Measurements from ENCODE around the gene NOL8.

Gene NOL8

DNA sequence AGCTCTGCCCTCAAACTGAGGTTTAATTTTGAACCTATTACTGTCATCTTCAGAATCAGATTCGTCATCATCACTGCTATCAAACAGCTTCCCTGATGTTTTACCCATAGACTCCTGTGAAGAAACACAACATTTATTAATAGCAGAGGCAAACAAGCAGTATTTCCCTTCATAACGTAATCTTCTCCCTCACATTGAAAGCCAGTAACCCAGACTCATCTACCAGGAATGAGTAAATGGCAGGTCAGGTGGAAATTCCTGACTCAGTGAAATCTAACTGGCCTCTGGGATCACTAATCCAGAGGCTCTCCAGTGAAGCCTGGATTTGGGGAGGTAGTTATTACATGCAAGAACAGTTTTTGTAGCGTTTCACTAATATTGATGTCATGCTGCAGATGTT, 14.6 kb downstream of the NOL8 start:
- no peak for DNase-seq

DNA sequence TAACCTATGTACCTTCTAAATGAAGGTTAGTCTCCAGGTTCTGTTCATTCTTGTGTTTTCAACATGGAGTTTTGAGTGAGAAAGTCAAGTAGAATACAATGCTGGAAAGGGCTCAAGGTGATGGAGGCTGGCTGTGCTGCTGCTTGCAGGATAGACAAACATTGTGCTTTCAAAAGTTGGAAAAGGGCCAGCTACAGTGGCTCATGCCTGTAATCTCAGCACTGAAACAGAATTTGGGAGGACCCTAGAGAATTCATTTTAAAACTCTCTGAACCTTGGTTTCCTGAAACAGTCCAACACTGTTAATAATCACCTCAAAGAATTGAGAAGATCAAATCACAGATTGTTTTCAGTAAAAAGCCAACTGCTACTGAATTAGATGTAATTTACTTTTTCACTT, 16.3 kb downstream of the NOL8 start:
- DNase-seq, result no peak

GRCh38 chr9:92300936-92301335, 24.2 kb downstream of the NOL8 start:
- DNase-seq, result no peak

GRCh38 chr9:92299116-92299515, 26.0 kb downstream of the NOL8 start:
- DNase-seq, result no peak

- DNase-seq, result no peak
Observed at GRCh38 chr9:92298036-92298435, 27.1 kb downstream of the NOL8 start.

- DNase-seq, result no peak
Observed at GRCh38 chr9:92297611-92298010, 27.5 kb downstream of the NOL8 start.

DNA sequence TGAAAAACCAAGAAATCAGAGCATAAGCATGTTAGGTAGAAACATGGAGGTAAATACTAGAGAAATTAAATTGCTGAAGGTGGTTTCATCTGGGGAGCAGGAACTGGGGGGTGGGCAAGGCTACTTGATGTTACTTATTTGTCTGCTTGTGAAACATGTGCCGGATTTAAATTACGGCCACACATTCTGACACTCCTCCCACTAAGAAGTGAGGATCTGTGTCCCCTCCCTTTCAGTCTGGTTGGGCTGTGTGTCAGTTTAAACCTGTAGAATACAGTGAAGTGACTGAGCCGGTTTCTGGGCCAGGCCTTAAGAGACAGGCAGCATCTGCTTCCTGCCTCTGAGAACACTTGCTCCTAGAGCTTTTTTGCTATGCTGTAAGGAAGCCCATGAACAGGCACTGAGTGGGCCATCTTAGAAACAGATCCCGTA, 29.3 kb downstream of the NOL8 start:
- no peak for DNase-seq

GRCh38 chr9:92295240-92295790, 29.8 kb downstream of the NOL8 start:
- no peak for DNase-seq

GRCh38 chr9:92294297-92294676, 30.9 kb downstream of the NOL8 start:
- peak; percentile 1 for DNase-seq

- peak; percentile 94 for DNase-seq
Observed at GRCh38 chr9:92293452-92294296, 31.5 kb downstream of the NOL8 start, which contains the start of gene IARS1. Gene IARS1, minus strand, starts transcription at chr9:92293697. Its CDS starts 4,278 bp downstream, at chr9:92289419.

DNA sequence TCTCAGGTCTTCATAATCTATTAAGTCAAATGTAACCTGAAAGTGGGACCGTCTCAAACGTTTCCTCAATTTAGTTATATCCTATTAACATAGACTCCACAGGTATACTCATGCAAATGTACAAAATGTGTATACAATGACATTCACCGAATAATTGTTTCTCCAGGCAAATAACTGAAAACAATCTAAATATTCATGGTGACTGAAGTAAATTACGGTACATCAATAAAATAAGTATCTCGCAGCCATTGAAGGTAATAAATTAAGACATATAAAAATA, 32.1 kb downstream of the NOL8 start:
- no peak for DNase-seq

DNA sequence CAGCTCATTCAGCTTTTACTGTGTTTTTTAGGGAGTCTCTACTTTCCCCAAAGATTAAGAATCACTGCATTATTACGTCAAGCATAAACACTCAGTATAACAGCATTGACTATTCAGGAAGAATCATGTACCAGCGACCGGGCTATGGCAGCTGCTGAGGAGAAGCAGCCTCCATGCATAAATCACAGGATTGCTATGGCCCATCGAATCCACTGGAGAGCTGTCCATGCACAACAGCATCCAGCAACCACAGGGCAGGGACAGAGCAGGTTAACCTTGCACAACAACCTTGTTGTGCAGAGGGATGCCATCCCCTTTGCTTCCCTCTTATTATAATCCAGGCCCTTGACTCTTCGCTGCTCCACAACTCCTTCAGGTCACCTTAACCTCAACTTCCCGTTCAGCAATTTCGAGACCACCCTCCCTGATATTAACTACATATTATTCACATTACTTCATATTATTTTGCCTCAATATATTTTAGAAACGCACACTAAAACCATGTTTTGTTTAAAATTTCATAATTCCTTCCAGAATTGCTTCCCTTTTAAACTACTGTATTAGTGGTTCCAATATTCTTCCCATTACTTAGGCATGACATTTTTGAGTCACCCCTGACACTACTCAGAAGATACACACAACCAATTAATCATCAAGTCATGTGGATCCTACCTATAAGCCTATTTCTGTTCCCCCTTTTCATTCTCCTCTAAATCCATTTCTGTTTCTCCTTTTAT, 32.6 kb downstream of the NOL8 start:
- no peak for DNase-seq

GRCh38 chr9:92291577-92291976, 33.6 kb downstream of the NOL8 start:
- no peak for DNase-seq

GRCh38 chr9:92290785-92291429, 34.2 kb downstream of the NOL8 start:
- no peak for DNase-seq

GRCh38 chr9:92289708-92290390, 35.3 kb downstream of the NOL8 start:
- no peak for DNase-seq

DNA sequence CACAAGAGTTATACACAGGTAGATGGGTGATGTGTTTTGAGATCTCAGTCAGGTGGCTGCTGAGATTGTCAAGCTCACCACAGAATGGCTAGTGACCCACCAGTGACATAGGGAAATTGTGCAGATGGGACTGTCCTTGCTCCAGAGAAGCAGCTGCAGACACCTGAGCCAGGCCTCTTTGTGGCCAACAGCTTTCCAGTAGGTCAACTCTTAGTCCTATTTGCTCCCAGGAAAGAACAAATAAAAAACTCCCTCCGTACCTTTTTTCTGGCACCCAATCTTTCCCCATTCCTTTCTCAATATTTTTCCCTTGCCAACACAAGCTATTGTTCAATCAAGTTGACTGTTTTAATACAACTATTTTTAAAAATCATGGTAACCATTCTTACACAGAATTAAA, 45.8 kb downstream of the NOL8 start:
- DNase-seq, result no peak

DNA sequence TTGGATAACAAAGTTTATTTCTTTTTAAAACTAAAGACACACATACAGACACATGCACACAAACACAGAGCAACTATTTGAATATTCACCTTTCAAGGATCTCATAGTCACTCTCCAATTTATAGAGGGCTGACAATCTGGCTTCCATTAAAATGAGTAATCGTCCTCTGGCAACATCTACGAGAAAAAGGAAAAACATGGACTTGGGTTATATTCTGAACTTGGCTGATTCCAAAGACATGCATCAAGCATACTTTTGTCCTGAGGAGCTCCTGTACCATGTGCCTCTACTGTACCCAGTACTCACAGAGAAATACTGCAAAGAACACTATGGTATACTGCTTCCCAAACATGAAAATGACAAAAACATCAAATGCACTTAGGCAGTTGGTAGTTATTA, 47.0 kb downstream of the NOL8 start:
- no peak for DNase-seq

DNA sequence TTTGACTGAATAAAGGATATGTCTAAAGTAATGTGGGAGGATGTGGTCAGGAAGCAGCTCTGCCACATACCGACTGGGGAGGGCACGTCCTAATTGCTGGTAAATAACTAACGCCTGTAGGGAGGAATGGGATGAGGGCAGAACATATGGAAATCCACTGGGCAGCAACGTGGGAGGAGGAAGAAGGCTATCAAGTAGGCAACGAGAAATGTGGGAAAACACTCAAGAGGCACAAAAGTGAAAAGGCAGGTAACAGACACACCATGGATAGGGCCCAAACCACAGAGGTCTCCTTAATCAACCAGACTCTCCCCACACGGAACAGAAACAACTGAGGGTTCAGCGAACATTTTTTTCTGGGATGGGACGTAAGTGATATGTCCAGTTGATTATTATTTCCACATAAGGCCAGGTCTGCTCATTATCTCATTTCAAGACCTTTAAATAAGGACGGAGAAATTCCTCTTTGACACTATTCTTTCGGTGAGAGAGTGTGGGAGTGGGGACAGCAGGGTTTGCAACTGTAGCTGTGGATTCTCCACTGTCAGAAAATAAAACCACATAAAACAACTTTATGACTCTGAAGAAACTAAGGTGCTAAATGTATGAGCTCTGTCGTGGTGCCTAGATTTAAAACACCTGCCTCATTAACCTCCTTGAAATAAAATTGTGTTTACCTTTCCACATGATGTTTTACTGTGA, 48.7 kb downstream of the NOL8 start:
- DNase-seq, result no peak

GRCh38 chr9:92275541-92275940, 49.6 kb downstream of the NOL8 start:
- no peak for DNase-seq

- no peak for DNase-seq
Observed at GRCh38 chr9:92270511-92270910, 54.6 kb downstream of the NOL8 start.

DNA sequence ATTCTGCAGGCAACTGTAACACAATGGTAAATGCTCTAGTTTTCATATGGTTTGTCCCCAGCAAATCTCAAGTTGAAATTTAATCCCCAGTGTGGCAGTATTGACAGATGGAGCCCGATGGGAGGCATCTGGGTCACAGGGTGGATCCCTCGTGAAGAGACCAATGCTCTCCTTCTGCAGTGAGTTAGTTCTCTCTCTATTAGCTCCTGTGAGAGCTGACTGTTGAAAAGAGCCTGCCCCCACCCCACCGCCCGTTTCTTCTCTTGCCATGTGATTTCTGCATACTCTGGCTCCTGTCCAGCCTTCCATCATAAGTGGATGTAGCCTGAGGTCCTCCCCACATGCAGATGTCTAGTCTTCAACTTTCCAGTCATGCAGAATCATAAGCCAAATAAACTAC, 58.7 kb downstream of the NOL8 start:
- no peak for DNase-seq

- no peak for DNase-seq
Observed at GRCh38 chr9:92265154-92265553, 60.0 kb downstream of the NOL8 start.
